SK-N-SH (cell line): Measurements from ENCODE around the gene MINDY4.

Experiments used
- TCF12 ChIP-seq: IDR thresholded peaks from 2 replicates; pipeline ENCODE4 v1.4.0; 2012
- TF ChIP-seq, protein P1 (sequence below): IDR thresholded peaks from 2 replicates; pipeline ENCODE4 v1.4.0; 2012; ENCODE audit warnings: low read depth, borderline replicate concordance
- TF ChIP-seq, protein P2 (sequence below): fragments of 200-600 bp; sonication (generic); IDR thresholded peaks from 2 replicates; pipeline ENCODE4 v1.6.1; 2017; ENCODE audit warnings: antibody characterized with exemption, mild to moderate bottlenecking, moderate library complexity

DNA sequence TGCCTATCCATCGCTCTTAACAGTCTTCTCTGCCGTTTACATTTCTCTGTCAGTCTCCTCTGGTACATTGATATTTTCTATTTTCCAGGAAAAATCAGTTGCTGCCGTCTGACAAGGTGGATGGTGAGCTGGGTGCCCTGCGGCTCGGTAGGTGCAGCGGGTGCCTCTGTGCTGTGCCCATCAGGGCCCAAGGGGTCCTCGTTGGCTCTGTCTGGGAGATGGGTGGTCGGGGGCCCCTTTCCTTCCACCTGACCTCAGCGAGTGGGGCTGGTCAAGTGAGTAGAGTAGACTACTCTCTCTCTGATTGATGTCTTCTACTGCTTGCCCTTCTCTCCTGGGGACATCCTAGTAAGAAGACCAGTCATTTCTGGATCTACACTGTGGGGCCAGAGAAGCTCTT, 57.4 kb downstream of the MINDY4 start:
- TF ChIP-seq TCF12, result no peak
- TF ChIP-seq, protein P1, sequence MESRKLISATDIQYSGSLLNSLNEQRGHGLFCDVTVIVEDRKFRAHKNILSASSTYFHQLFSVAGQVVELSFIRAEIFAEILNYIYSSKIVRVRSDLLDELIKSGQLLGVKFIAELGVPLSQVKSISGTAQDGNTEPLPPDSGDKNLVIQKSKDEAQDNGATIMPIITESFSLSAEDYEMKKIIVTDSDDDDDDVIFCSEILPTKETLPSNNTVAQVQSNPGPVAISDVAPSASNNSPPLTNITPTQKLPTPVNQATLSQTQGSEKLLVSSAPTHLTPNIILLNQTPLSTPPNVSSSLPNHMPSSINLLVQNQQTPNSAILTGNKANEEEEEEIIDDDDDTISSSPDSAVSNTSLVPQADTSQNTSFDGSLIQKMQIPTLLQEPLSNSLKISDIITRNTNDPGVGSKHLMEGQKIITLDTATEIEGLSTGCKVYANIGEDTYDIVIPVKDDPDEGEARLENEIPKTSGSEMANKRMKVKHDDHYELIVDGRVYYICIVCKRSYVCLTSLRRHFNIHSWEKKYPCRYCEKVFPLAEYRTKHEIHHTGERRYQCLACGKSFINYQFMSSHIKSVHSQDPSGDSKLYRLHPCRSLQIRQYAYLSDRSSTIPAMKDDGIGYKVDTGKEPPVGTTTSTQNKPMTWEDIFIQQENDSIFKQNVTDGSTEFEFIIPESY, result no peak
- TF ChIP-seq, protein P2, sequence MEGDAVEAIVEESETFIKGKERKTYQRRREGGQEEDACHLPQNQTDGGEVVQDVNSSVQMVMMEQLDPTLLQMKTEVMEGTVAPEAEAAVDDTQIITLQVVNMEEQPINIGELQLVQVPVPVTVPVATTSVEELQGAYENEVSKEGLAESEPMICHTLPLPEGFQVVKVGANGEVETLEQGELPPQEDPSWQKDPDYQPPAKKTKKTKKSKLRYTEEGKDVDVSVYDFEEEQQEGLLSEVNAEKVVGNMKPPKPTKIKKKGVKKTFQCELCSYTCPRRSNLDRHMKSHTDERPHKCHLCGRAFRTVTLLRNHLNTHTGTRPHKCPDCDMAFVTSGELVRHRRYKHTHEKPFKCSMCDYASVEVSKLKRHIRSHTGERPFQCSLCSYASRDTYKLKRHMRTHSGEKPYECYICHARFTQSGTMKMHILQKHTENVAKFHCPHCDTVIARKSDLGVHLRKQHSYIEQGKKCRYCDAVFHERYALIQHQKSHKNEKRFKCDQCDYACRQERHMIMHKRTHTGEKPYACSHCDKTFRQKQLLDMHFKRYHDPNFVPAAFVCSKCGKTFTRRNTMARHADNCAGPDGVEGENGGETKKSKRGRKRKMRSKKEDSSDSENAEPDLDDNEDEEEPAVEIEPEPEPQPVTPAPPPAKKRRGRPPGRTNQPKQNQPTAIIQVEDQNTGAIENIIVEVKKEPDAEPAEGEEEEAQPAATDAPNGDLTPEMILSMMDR, result no peak
